ENCODE data around the gene NALCN. TPM values are rescaled to one million over a fixed set of nuclear protein-coding genes. Genes with fewer than 3 reads are reported as not detected.
A peak's percentile ranks its signal among the peaks of the same experiment; 100 is the strongest.

Gene NALCN
- total RNA-seq, 4 donors from 2014 or later: 0.12 to 2.0 (median 0.66) TPM

DNA sequence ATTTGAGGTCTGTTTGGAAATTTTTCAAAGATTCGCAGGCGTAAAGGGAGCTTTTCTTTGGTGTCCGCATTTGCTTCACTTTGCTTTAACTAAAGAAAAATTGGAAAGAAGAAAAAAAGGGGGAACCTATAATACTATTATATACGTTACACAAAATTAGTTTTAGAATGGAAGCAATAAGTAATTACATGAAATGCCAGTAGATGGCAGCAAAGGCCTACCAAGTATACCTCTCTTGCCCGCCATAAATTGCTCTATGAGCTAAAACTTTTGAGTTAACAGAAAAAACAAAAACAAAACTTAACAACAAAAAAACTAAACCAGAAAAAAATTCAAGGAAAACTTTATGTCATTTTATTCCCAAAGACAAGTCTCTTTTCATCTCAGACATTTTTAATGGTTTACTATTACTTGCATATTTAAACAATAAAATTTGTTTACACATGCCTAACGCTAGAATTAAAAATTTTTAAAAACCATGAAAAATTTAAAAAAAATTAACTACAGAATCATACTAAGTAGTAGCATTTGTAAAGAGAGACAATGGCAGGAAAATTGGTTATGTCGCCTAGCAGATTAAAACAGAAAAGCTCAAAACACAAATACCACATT is 271.4 kb downstream of the NALCN start:
- ATAC-seq: no peak
- Histone ChIP-seq H3K27me3 (peaks cover 69% of the 10 kb centered on the region), H3K4me1 (no peaks in the 10 kb centered on the region), H3K36me3 (no peaks in the 10 kb centered on the region), H3K4me3 (no peak overlapping the region), H3K9me3 (no peaks in the 10 kb centered on the region), H3K27ac (no peak overlapping the region)
- WGBS, 2 donors (ENCODE audit: low coverage in 1 of 2): 23 to 29% methylated on average over 7 of the region's 7 CpGs
- no peak for TF ChIP-seq POLR2AphosphoS5 (IDR thresholded peaks at IDR 0.05)
- TF ChIP-seq, protein P1, sequence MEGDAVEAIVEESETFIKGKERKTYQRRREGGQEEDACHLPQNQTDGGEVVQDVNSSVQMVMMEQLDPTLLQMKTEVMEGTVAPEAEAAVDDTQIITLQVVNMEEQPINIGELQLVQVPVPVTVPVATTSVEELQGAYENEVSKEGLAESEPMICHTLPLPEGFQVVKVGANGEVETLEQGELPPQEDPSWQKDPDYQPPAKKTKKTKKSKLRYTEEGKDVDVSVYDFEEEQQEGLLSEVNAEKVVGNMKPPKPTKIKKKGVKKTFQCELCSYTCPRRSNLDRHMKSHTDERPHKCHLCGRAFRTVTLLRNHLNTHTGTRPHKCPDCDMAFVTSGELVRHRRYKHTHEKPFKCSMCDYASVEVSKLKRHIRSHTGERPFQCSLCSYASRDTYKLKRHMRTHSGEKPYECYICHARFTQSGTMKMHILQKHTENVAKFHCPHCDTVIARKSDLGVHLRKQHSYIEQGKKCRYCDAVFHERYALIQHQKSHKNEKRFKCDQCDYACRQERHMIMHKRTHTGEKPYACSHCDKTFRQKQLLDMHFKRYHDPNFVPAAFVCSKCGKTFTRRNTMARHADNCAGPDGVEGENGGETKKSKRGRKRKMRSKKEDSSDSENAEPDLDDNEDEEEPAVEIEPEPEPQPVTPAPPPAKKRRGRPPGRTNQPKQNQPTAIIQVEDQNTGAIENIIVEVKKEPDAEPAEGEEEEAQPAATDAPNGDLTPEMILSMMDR (IDR thresholded peaks at IDR 0.05): peak; percentile 56 to 62 (median 58)
- TF ChIP-seq EP300 (IDR thresholded peaks at IDR 0.05): no peak
- TF ChIP-seq POLR2A (IDR thresholded peaks at IDR 0.05): no peak

GRCh38 chr13:101140936-101141335 is 275.4 kb downstream of the NALCN start:
- WGBS, 2 donors (ENCODE audit: low coverage in 1 of 2): 55 to 63% methylated on average over 2 of the region's 2 CpGs
- no peaks in the 10 kb centered on the region for H3K36me3 ChIP-seq
- H3K27ac ChIP-seq: no peak overlapping the region
- TF ChIP-seq, protein P1 (IDR thresholded peaks at IDR 0.05): no peak
- no peak for TF ChIP-seq POLR2A (IDR thresholded peaks at IDR 0.05)
- TF ChIP-seq EP300 (IDR thresholded peaks at IDR 0.05): no peak
- no peaks in the 10 kb centered on the region for H3K4me1 ChIP-seq
- no peak for ATAC-seq
- H3K9me3 ChIP-seq: no peaks in the 10 kb centered on the region
- no peak overlapping the region for H3K4me3 ChIP-seq
- H3K27me3 ChIP-seq: peaks cover 66% of the 10 kb centered on the region

DNA sequence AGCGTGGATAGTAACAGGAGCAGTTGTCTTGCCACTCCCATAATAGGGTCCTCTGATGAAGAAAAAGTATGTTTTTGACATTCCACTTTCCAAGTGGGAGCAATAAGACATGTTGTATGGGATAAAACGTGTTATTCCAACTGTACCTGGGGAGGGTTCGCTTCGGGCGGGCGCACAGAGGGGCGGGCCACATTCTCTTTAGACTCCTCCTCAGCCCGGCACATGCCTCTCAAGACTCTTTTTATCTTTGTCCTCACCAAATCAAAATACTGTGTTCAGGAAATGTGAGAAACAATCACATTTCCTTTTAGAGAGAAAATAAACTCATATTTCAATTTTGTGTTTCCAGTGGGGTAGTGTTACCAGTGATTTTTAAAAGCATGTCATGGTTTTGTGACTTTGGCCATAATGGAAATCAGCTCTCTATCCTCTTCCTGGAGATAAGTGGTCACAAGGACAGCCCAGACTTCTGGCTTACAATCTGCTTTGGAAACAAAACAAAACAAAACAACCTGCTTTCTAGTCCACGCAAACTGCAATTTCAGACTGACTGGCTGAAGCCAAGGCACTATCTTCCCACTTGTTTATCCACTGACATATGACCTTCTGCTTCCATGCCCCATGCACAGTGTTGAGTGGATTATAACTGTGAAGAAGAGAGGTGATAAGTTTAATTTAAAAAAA is 276.1 kb downstream of the NALCN start:
- no peaks in the 10 kb centered on the region for H3K9me3 ChIP-seq
- ATAC-seq: no peak
- TF ChIP-seq, protein P1 (IDR thresholded peaks at IDR 0.05): no peak
- no peak for TF ChIP-seq POLR2AphosphoS5 (IDR thresholded peaks at IDR 0.05)
- no peak for TF ChIP-seq EP300 (IDR thresholded peaks at IDR 0.05)
- TF ChIP-seq POLR2A (IDR thresholded peaks at IDR 0.05): no peak
- H3K27me3 ChIP-seq: peaks cover 60% of the 10 kb centered on the region
- H3K36me3 ChIP-seq: no peaks in the 10 kb centered on the region
- H3K4me1 ChIP-seq: no peaks in the 10 kb centered on the region
- no peak overlapping the region for H3K4me3 ChIP-seq
- 66 to 68% methylated on average over 7 to 9 of the region's 9 CpGs for WGBS, 2 donors (ENCODE audit: low coverage in 1 of 2)
- no peak overlapping the region for H3K27ac ChIP-seq

GRCh38 chr13:101139081-101139480 is 277.2 kb downstream of the NALCN start:
- no peaks in the 10 kb centered on the region for H3K36me3 ChIP-seq
- ATAC-seq: no peak
- H3K4me3 ChIP-seq: no peak overlapping the region
- H3K9me3 ChIP-seq: no peaks in the 10 kb centered on the region
- H3K27me3 ChIP-seq: peaks cover 53% of the 10 kb centered on the region
- no peaks in the 10 kb centered on the region for H3K4me1 ChIP-seq
- H3K27ac ChIP-seq: no peak overlapping the region
- TF ChIP-seq, protein P1 (IDR thresholded peaks at IDR 0.05): no peak
- TF ChIP-seq POLR2AphosphoS5 (IDR thresholded peaks at IDR 0.05) (no peak), POLR2A (IDR thresholded peaks at IDR 0.05) (no peak), EP300 (IDR thresholded peaks at IDR 0.05) (no peak)

DNA sequence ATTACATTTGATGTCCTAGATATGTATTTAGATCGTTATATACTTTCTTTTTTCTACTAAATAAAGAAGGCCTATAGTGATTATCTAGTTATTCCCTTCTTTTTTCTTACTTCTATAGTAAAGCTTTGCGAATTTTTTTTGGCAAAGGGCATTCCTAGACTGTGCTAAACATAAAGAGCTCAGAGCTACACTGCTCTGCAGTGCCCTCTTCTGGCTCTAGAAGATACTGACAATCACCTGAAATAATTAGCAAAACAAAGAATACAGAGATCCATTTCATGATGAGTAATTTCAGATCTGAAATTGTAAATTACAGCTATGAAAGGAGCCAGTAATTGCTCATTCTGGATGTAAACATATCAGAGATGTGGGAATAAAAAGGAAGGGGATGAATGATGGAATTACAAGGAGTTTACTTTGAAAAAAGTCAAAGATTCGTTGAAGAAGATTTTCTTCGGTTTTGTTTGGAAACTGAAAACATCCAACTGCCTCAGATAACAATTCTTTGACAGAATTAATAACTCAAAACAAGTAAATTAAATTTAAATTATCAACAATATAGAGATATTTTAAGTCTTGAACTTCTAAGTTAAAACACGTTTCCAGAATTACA is 288.5 kb downstream of the NALCN start:
- H3K36me3 ChIP-seq: no peaks in the 10 kb centered on the region
- H3K27me3 ChIP-seq: no peaks in the 10 kb centered on the region
- no peaks in the 10 kb centered on the region for H3K4me1 ChIP-seq
- H3K9me3 ChIP-seq: no peaks in the 10 kb centered on the region
- TF ChIP-seq POLR2A (IDR thresholded peaks at IDR 0.05): no peak
- TF ChIP-seq, protein P1 (IDR thresholded peaks at IDR 0.05): peak; percentile 36 to 65 (median 44)
- no peak overlapping the region for H3K27ac ChIP-seq
- 52 to 54% methylated on average over 5 of the region's 5 CpGs for WGBS, 2 donors (ENCODE audit: low coverage in 1 of 2)
- H3K4me3 ChIP-seq: no peak overlapping the region
- no peak for ATAC-seq

Measured in gastroesophageal sphincter (tissue), 4 donors.